HK-2 (cell line): ENCODE data around the gene CCDC9.
A peak's percentile ranks its signal among the peaks of the same experiment; 100 is the strongest.
"Not testable (repeated sequence)": the region's sequence is repeated elsewhere in the genome, so short reads cannot be mapped to it uniquely, and the experiment has no call there.

ENCODE experiments used
- DNase-seq: peaks from one replicate; pipeline ENCODE4 v3.0.0-alpha.2; 2018; ENCODE audit not compliant: unreplicated experiment

Gene CCDC9

DNA sequence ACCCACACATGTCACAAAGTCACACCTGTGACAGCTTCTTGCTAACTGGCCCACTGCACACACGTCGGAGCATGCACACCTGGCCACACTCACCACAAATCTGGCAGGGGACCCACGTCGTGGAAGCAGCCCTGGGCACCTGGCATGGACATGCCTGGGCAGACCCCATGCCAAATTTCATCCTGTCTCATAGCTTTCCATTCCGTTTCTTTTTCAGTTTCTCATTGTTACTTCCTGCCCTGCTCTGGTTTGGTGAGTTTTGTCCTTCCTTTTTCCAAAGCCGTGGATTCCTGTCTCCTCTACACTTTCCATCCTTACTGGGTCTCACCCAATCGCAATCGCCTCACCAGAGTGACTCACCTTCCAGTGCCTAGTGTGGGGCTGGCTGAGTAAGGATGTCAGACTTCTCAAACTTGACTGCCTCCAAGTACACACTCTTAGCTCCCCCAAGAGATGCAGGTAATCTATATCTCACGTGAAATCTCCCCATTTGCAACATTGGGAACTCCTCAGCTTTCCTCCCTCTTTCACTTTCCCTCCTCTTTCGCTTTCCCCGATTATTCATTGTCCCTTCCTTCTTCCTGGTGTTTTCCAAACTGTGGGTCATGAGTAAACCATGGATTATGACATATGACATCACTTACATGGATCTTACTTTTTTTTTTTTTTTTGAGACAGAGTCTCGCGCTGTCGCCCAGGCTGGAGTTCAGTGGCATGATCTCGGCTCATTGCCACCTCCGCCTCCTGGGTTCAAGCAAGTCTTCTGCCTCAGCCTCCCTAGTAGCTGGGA is 23.7 kb upstream of the CCDC9 start:
- peak; percentile 64 for DNase-seq

DNA sequence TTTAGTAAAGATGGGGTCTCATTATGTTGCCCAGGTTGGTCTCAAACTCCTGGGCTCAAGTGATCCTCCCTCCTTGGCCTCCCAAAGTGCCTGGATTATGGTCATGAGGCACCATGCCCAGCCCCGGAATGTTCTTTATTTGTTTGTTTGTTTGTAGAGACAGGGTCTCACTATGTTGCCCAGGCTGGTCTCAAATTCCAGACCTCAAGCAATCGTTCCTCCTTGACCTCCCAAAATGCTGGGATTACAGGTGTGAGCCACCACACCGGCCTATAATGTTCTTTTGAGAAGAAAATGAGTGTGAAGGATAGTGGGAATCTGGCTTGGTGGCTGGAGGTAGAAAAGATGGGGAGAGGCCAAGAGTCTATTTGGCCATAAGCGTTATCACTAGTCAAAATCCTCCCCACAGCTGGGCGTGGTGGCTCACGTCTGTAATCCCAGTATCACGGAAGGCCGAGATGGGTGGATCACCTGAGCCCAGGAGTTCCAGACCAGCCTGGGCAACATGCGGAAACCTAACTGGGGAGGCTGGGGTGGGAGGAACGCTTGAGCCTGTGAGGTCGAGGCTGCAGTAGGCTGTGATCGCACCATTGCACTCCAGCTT is 20.2 kb upstream of the CCDC9 start:
- DNase-seq, result no peak

DNA sequence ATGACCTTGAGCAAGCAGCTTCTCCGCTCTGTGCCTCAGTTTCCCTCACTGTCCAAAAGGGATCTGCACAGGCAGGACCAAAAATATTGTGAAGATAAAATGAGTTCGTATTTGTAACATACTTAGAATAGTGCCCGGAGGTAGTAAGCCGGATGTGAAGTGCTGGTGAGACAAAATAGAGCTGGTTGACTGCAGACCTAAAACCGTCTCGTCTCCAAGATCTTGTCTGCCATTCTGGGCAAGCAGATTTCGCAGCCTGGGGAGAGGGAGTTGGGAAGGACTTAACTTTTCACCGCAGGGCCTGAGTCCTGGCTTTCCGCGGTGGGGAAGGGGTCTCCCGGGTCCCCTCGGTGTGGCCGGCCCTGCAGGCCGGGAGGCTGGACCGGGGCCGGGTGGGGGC is 17.2 kb upstream of the CCDC9 start:
- DNase-seq, result no peak

DNA sequence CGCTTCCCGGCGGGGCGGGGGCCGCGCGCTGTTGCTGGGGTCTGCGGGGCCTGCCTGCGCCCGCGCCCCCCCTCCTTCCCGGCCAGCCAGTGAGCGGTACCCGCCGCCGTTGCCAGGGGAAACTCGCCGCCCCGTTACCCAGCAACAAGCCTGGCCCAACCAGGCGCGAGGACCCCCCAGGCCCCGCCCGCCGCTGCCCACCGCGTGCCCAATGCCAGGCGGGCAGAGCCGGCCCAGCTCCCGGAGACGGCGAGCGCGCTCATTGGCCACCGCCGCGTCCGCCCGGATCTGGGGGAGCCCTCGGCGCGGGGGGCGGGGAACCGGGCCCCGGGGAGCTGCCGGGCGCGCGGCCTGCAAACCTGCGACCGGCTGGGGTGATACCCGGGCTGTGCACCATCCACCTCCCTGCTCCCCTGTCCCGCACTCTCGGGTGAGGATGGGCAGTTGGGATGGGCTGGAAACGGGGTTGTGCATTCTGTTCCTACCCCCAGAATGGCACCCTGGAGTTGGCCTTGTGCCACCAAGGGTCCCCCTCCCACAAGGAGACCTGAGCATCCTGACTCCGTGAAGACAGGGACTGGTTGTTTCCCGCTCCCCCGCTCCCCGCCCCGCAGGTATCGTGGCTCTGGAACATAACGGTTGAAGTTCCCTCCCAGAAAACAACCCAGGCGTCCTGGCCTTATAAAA is 16.6 kb upstream of the CCDC9 start:
- DNase-seq, result no peak

DNA sequence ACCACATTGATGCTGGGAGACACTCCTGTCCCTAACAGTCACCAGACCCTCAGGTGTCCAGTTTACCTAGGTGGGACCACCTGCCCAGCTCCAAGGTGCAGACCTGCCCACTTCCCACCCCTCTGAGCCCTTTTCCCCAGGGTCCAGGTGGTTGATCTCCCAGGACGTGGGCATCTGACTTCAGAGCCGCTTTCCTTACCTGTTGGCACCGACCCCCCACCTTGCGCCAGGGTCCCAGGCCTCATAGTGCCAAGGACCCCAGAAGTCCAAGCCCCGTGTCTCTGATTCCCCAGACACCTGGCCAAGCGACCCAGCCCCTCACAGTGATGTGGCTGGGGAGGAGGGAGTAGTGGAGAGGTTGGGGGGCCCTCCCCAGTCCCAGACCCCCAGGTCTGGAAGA is 15.8 kb upstream of the CCDC9 start:
- no peak for DNase-seq

DNA sequence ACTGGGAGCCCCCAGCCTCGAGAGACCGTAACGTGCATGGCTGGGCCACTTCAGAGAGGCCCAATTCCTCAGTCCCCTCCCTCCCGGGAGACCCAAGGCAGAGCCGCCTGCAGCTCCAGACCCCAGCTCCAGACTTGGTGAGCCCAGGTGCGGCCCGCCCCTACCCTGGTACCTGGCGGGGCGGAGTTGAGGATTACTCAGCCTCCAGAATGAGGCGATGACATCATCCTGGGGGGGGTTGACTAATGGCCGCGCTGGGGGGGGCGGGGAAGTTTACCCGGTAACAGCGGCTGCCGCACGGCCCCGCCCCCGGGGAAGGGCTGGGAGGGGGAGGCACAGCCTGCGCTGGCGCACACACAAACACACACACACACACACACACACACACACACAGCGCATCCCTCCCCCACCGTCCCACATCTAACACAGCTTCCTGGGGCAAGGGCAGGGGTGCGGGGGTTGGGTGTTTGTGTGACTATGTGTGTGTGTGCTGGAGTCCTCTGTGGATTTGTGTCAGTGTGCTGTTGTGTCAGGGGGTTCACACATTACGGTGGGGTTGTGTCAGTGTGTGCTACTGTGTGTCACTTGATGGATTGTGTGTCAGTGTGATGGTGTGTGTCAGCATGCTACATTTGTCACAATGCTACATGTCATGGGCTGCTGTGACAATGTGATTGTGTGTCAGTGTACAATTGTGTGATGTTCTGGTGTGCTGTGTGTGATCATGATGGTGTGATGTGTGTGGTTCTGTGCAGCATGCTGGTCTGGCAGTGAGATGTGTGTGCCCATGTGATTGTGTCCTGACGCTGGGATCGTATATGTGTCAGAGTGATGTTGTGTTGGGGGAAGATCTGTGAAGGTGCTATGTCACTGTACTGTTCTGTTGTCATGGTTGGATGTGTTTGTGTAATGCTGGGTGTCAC is 15.1 kb upstream of the CCDC9 start:
- peak; percentile 84 for DNase-seq

DNA sequence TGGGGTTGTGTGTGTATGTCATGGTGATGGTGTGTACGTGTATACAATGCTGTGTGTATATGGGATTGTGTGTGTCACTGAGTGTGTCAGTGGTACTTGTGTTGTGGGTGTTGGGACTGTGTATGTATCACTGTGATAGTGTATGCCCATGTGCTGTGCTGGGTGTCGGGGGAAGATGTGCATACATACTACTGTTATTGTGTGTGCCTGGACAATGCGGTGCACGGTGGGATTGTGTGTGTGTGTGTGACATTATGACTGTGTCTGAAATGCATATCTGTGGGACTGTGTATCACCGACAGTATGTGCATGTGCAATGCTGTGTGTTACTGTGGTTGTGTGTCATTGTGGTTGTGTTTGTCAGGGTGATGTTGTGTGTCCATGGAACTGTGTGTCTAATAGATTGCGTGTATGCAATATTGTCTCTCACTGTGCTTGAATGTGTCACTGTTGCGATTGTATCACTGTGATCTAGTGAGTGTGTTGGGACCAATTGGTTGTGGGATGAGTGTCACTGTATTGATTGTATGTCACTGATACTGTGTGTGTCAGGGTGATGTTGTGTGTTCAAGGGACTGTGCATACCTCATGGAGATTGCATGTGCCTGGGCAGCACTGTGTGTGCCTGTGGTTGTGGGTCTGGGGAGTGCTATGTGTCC is 14.3 kb upstream of the CCDC9 start:
- no peak for DNase-seq

DNA sequence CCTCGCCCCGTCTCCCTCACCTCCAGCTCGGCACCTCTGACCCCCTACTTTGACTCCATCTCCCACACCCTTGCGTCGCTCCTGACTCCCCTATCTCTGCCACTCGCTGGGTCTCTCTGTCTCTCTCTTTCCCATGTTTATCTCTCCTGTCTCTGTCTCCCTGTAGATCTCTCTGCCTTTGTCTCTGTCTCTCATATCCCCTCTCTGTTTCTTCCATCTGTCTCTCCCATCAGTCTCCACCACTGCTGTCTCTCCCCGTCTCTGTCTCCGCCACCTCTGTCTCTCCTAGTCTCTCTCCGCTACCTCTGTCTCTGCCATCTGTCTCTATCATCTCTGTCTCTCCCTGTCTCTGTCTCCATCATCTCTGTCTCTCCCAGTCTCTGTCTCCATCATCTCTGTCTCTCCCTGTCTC is 13.0 kb upstream of the CCDC9 start:
- no peak for DNase-seq

DNA sequence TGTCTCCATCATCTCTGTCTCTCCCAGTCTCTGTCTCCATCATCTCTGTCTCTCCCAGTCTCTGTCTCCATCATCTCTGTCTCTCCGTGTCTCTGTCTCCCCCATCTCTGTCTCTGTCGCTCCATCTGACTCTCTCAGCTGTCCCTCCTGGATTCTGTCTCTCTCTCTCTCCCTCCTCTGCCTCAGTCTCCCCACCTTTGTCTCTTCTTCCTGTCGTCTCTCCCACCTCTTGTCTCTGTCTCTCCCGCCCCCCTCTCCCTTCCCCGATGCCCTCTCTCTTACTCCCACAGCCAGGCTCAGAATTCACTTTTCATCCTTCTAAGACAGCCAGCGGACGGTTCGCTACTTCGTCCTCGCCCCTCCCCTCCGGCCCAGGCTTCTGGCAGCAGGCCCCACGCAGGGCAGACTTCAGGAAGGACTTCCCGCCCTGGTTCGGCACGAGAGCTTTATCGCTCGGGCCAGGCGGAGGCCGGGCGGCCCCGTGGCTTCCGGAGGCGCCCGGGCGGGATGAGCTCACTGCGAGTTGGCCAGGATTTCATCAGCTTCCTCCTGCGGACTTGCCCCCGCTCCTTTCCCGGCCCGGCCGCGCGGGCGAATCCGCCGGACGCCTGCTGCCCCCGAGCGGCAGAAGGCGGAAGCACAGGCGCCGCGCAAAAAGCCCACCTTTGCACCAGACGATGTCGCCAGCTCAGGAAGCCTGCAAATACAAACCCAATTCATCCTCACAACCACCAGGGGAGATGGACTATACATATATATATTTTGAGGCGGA is 12.4 kb upstream of the CCDC9 start:
- peak; percentile 96 for DNase-seq

DNA sequence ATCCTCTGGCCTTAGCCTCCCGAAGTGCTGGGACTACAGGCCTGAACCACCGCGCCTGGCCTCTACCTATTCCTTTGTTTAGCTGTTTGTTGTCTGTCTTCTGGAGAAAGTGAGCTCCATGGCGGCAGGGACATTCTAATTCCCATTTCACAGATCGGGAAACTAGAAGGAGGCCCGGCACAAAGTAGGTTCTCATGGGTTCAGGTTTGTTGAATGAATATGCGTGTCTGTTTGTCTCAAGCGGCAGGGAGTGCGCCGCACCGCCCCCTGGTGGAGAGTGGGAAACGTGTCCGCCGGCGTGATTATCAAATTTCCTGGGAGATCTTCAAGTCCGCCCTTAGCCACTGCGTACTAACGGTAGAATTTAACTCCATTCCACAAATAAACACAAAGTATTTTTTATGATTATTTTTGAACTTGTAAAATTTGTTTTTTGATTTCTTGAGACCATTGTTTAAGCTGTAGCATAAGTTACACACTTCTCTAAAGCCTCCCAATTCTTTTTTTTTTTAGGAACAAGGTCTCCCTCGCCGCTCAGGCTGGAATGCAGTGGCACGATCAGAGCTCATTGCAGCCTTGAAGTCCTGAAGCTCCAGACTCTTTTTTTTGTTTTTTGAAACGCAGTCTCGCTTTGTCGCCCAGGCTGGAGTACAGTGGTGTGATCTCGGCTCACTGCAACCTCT is 8.9 kb upstream of the CCDC9 start:
- peak; percentile 45 for DNase-seq

DNA sequence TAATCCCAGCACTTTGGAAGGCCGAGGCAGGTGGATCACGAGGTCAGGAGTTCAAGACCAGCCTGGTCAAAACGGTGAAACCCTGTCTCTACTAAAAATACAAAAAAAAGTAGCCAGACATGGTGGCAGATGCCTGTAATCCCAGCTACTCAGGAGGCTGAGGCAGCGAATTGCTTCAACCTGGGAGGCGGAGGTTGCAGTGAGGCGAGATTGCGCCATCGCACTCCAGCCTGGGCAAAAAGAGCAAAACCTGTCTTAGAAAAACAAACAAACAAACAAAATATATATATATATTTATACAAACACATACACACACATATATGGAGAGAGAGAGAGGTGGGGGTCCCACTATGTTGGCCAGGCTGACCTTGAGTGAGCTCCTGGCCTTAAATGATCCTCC is 3.3 kb upstream of the CCDC9 start:
- DNase-seq, result not testable (repeated sequence)

DNA sequence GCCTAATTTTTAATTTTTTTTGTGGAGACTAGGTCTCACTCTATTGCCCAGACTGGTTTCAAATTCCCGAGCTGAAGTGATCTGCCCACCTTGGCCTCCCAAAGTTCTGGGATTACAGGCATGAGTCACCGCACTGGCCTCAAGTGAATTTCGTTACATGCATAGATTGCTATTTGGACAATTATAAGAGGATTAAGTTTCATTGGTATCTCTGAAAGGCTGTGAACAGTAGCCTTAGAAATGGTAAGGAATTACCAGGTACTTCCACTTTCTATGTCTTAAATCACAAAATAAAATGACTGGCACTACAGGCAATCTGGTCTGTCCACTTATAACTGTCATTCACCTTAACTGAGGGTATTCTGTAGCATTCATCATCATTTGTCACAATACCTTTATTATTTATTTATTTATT is 2.9 kb upstream of the CCDC9 start:
- peak; percentile 51 for DNase-seq

DNA sequence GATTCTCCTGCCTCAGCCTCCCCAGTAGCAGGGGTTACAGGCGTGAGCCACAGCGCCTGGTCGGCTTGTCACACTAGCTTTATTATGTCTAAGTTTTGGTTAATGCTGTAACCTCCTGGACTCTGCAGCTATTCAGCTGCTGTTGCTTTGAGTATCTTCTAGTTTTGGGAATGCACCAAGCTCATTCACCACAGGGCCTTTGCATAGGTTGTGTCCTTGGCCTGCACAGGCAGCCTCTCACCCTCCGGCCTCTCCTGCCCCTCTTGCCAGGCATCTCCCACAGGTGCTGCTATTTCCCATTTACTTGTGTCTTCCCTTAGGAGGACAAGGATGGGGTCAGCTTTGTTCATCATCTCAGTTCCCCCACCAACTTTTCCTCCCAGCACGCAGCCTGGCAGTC is 2.4 kb upstream of the CCDC9 start:
- DNase-seq, result no peak

DNA sequence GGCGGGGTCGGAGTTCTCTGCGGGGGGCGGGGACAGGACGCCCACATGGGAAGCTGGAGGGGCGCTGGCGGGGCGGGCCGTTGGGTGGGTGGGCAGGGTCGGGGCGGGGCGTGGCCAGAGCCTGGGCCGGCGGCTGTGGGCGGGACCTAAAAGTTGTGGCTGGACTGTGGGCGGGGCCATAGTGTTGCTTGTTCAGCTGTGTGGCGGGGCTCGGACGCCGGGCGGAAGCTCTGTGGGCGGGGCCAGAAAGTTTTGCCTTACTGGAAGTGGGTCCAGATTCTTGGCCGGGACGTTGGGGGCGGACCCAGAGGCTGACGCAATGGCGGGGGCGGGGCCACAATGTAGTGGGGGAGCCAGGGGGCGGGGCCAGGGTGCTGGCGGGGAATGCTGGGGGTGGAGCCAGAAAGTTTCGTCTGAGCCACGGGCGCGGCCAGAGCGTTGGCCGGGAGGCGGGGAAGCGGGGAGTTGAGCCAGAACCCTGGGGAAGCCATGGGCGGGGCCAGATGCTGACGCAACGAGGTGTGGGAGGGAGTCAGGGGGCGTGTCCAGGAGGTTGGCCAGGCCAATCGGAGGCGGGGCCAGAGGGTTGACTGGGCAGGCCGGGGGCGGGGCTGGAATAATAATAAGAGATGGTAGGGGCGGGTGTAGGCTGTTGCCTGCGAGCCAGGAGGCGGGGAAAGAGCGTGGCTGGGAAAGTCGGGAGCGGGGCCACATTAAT is 527 bp downstream of the CCDC9 start:
- DNase-seq, result peak; percentile 100

DNA sequence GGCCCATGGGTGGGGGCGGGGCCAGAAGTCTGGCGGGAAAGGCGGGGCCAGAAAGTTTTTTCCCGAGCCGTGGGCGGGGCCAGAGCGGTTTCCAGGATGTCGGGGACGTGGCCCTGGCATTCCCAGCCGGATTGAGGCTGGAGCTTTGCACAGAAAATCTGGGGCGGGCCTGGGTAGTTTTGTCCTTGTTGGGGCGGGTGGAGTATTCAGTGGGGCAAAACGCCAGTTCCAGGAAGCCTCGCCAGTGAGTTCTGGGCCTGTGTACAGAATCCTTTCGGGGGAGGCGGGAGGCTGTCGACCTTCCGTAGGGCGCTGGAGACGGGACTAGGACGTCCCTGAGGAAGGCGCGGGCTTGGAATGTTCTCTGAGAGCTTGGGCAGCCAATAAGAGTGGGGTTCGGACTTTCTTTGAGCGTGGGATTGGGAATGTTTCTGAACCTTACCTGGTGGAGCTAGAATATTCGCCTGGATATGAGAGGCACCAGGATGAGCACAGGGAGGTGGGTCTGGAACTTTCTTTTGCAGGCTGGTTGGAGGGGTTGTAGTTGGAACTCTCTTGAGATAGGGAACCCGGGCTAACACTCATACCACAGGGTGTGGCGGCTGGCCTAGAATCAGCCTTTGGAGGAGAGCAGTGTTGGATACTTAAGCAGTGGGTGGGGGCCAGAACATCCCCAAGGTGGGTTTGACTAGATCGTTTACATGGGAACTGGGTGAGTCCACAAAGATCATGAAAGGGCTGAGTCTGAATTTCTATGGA is 1.3 kb downstream of the CCDC9 start:
- DNase-seq, result no peak

DNA sequence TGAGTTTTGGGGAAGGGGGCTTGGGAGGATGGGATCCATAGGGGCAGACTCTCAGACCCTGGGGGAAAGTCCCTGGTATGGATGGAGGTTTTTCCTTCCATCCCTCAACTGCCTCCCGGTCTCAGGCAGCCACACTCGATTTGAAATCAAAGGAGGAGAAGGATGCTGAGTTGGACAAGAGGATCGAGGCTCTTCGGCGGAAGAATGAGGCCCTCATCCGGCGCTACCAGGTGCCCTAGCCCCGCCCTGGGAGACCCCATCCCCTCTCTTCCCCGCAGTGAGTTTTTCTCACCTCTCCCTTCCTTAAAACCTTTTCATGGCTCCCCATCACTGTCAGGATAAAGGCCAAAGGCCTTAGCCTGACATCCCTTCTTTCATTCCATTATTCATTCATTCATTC is 2.1 kb downstream of the CCDC9 start:
- DNase-seq, result no peak

DNA sequence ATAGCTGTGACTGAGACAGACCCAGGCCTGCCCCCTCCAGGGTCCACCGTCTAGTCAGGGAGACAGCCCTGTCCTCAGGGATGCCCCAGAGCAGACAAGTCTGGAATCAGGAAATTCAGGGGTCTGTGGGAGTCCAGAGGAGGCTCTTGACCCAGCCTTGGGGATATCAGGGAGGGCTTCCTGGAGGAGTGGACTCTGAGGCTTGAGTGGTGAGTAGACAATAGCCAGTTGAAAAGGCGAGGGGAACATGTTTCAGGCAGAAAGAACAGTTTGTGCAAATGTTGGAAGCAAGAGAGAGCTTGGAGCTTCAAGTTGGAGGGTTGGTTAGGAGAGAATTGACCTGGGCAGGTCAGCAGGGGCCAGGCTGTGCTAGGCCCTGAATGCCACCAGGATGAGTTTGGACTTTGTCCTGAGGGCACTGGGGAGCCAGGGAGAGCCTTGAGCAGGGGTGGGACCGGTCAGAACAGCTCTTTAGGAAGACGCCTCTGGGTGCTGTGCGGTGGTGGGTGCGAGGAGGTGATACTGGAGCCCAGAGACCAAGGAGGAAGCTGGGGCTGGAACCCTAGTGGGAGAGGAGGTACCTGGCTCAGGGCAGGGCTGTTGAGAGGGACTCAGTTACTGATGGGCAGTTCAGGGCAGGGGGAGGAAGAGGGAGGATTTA is 2.7 kb downstream of the CCDC9 start:
- DNase-seq, result no peak

DNA sequence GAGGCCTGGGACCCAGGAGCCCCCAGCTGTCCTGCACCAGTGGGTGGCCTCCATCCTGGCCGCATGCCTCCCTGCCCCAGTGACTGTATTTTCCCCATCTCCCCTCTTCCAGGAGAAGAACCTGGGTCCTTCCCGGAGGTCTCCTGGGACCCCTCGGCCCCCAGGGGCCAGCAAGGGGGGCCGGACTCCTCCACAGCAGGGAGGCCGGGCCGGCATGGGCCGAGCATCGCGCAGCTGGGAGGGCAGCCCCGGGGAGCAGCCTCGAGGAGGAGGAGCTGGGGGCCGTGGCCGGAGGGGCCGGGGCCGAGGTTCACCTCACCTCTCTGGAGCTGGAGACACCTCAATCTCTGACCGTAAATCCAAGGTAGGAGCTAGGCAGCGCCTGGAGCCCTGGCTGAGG is 4.2 kb downstream of the CCDC9 start:
- DNase-seq, result no peak
